ELF-1 (cell line): Measurements from ENCODE around the gene SPEM3.

Source experiments
- DNase-seq: peaks from one replicate; pipeline ENCODE4 v3.0.0-alpha.2; 2016; ENCODE audit warnings: low read depth, low spot score

SPEM3 gene

DNA sequence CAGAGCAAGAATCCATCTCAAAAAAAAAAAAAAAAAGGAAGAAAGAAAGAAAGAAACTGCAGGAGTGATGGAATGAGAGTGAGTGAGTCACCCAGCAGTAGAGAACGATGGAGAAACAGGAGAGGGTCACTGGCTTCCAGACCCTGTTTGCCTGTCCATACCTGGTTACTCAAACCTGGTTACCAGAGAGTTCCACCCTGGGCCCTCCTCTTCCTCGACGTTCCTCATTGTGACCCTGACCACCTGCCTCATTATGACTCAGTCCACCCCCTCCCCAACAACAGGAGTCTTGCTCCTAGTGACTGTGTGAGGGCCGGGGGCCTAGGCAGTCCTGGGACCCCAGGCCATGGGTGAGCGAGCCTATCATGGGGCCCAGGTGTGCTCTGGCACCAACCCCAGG is at the start of gene SPEM3:
SPEM3 (plus strand) TSS at position 301 of the 400 bp plus-strand sequence; CDS start at position 347, 46 bp downstream.
- no peak for DNase-seq

DNA sequence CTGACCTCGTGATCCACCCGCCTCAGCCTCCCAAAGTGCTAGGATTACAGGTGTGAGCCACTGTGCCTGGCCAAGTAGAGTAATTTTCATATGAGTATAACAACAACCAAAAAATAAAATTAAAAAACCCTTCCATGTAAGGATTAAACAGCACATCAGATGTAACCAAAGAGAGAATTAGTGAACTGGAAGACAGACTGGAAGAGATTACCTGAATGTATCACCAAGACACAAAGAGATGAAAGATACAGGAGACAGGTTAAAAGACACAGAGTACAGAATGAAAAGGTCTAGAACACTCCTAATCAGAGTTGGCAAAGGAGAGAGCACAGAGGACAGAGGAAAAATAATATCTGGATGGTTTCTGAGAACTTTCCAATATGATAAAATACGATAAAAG is 49.5 kb upstream of the SPEM3 start:
- DNase-seq, result no peak

DNA sequence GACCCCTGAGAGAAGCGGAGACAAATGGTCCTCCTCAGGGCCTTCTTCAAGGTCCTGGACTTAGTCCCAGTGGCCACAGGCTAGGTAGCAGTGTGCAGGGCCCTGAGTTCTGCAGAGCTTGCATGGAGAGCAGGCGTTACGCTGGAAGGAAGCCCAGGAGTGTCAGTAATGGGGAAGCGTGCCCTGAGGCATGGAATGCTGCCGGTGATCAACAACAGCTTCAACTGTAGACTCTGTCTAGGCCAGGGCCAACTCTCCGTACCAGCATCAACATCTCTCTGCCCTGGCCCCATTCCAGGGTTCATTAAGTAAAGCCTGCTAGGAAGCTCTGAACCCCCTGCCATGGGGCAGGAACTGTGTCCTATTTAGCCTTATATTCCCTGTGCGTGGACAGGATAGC is 48.3 kb upstream of the SPEM3 start:
- DNase-seq, result peak; percentile 78

DNA sequence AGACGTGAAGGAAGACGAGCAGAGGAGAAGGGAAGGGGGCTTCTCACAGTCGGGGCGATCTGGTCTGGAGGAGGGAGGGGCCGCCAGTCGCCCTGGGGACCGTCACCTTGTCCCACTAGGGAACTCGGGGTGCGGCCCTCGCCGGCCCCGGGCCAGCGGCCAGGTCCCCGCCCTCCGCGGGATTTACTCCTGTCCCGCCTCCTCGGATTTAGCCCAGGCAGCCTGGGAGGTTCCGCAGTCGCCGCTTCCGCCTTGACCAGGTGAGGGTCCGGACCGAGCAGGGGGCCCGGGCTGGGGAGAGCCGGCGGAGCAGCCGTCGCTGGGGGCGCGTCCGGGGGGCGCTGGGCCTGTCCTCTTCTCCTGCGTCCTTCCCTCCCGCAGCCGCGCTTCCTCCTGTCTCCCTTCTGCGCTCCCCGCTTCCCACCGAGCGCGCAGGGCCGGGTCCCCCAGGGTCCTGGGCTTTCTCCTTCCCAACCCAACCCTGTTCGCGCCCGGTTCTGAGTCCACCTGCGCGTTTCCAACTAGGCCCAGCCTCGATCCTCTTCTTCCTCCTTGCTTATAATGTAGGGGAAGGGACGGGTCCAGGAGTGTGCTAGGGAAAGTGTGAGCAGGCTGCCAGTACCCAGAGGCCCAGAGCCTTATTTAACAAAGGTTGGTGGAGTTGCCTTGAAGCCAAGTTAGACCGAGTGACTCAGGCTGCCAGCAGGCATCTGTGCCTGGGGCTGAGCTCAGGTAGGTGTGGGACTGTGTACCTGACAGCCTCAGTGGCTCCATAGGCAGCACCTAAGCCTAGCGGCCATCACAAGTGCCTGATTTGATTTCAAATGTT is 47.6 kb upstream of the SPEM3 start, which contains the start of gene TNK1:
TNK1 (plus strand) TSS at position 235 of the 829 bp plus-strand sequence. CDS start 1,838 bp downstream, outside the sequence.
- DNase-seq, result peak; percentile 51

DNA sequence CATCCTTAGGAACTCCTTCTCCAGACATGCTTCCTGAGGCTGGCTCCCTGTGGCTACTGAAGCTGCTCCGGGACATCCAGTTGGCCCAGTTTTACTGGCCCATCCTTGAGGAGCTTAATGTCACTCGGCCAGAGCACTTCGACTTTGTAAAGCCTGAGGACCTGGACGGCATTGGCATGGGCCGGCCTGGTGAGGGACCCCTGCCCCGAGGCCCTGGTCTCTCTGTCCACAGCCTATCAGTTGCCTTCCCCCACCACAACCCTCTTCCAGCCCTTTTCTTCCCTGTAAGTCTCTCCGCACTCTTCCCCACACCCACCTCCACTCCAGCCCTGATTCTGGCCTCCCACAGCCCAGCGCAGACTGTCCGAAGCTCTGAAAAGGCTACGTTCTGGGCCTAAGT is 45.8 kb upstream of the SPEM3 start:
- peak; percentile 45 for DNase-seq

DNA sequence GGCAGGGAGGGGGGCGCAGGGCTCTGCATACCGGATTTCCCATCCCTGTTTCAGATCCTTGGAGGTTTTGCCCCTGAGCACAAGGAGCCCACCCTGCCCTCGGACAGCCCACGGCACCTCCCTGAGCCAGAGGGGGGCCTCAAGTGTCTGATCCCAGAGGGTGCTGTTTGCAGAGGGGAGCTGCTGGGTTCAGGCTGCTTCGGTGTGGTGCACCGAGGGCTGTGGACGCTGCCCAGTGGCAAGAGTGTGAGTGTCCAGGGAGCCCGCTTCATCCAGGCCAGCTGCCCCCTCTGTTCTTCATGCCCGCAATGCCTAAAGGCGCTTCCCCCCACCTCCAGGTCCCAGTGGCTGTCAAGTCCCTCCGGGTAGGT is 45.3 kb upstream of the SPEM3 start:
- DNase-seq, result no peak

DNA sequence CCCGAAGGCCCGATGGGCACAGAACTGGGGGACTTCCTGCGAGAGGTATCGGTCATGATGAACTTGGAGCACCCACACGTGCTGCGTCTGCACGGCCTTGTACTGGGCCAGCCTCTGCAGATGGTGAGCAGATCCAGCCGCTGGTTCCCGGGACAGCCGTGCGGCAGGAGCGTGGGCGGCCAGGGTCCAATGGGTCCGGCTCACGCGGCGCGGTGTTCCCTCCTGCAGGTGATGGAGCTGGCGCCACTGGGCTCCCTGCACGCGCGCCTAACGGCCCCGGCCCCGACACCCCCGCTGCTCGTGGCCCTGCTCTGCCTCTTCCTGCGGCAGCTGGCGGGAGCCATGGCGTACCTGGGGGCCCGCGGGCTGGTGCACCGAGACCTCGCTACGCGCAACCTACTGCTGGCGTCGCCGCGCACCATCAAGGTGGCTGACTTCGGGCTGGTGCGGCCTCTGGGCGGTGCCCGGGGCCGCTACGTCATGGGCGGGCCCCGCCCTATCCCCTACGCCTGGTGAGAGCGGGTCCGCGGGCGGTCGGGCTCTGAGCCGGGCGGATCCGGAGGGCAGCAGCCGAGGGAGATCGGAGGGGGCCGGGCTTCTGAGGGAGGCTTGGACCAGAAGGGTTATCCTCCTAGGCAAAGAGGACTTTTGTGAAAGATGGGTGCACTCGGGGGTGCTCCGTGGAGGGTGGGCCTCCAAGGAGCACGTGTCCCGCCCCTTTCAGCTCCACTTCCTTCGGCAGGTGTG is 44.7 kb upstream of the SPEM3 start:
- peak; percentile 87 for DNase-seq

DNA sequence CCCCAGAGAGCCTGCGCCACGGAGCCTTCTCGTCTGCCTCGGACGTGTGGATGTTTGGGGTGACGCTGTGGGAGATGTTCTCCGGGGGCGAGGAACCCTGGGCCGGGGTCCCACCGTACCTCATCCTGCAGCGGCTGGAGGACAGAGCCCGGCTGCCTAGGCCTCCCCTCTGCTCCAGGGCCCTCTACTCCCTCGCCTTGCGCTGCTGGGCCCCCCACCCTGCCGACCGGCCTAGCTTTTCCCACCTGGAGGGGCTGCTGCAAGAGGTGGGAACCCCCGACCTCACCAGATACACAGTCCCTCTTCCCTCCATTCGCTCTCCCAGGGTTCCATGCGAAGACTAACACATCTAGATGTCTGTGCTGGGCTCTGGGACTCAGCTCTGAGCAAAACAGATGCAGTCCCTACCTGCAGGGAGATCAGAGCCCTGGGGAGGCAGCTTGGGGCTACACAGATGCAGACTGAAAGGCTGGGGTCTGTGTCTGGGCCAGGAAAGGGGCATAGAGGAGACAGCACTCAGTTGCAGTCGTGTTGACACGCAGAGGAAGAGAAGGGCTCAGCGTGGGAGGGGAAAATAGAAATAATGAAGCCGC is 44.1 kb upstream of the SPEM3 start:
- no peak for DNase-seq

DNA sequence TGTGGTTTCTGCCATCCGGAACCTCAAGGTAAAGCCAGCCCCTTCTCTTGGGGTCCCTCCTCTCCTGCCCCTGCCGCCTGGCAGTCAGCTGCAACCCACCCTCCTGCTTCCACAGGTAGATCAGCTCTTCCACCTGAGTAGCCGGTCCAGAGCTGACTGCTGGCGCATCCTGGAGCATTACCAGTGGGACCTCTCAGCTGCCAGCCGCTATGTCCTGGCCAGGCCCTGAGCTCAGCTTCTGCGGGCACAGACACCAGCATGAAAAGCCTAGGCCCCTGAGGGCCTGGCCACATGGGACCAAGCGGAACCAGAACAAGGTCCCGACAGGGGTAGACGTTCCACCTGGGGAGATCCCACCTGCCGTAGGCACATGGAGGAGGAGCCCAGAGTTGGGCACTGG is 39.8 kb upstream of the SPEM3 start:
- no peak for DNase-seq

DNA sequence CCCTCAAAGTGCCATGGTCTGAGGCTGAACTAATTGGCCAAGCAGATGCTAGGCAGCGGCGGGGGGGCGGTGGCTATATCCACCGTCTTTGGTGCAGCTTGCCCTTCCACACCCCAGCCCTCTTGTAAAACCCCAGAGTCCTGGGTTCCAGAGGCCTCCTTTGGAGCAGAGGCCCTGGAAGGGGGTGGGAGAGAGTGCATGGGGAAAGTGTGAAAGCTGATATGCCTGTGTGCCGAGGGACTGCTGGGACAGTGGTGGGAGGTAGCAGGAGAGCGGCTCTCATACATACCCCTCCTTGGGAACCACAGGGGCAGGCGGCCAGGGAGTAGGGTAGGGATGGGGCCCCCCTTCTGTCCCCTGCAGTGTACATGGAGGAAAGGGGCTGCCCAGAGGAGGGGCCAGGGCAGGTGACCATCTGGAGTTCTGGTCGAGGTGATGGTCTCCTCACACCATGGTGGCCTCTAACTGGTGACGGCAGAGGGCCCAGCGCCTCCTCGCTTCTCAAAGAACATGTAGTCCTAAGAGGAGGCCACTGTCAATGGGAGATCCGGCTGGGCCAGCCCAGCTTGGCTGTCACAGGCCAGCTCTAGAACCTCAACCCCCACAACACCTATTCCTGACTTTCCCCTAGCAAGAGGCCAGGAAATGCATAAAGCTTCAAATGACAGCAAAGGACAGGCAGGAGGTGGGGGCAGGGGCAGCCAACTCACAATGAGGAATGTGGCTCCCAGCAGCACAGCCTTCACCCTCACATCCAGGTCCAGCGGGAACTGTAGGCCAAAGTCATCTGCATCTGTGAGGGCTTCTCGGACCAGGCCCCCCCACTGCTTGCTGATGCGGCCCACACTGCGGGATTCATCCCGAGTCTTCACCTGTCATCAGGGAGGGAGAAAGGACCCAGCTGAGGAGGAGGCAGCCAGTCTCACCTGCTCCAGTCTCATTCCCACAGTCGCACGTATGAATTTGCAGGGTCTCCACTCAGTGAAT is 38.4 kb upstream of the SPEM3 start:
- no peak for DNase-seq

DNA sequence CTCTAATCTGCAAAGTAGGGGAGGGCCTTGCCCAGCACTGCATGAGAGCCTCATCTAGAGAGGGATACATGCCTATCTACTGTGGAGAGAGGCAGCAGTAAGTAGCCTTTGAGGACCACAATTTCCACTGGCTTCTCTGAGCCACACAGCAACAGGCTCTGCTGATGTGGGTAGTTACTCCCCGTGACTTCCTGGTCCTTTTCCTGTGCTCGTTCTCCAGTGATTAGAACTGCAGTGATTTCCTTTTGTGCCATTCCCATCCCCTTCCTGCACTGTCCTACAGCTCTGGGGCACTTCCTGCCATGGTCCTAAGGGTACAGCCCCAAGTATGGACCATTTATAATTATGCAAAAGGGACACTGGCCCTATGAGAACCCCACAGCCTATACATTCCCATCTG is 37.4 kb upstream of the SPEM3 start:
- no peak for DNase-seq

DNA sequence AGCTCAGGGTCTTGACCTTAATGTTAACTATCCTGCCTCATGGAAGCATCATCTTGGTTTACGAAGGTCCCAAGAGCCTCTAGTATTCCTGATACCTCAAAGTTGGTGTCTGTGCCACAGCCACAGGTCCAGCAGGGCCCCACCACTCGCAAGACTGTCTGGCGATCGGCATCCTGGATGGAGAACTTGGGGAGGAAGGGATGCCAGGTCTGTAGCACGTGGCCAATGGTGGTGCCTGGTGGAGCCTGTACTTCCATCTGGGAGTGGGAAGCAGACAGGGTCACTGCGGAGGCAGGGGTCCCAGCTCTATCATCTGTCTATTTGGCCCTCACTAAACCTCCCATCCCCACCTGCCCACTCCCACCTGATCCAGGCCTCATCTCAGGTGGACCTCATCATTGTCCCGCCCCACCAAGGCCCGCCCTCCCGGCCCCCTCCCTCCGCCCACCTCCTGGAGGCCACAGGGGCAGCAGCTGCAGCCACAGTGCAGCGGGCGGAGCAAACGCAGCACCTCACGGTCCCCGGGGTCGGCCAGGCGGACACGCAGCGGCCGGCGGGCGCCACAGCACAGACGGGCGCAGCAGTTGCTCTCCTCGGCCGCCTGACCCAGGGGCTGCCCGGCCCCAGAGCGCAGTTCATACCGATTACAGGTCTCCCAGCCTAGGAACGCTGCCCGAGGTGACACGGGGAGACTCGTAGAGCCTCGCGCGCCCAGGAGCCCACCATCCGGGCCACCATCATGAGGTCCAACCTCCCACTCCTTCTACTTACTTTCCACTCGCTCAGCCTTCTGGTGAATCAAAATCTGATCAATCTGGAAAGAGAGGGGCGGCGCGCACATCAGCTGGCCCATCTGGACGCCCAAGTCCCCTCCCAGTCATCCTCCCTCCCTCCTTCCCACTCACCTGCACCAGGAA is 35.7 kb upstream of the SPEM3 start:
- DNase-seq, result no peak

DNA sequence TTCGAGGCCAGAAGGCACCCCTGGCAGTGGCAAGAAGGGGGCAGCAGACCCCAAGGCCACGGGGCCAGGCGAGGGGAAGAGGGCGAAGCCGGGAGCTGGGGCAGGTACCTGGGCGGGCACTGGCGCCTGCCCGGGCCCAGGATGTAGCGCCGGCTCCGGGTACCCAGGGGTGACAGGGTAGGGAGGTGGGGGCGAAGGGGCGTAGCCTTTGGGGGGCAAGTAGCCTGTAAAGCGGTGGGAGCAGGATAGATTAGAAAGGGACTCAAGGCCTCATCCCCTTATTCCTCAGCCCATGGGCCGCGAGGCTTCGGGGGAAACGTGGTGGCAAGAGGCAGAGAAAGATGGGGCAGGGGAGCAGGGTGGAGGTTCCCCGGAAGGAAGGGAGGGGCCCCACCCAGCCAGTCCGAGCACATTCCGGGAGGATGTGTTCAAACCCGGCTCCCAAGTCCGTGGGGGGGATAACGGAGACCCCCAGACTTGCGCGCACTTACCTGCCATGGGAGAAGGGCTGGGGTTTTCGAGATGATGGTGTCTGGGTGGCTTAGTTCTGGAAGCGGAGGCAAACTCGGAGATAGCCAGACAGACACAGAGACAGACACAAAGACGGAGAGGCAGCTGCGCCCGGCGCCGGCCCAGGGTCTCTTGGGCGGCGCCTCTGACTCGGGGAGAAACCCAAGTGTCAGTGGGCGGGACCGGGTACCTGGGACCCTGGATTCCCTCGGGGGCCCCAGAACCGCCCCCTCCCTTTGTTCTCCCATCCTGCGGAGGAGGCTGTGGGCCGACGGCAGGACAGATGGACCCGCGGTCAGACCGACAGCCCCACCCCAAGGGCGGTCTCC is 34.8 kb upstream of the SPEM3 start:
- DNase-seq, result peak; percentile 37

DNA sequence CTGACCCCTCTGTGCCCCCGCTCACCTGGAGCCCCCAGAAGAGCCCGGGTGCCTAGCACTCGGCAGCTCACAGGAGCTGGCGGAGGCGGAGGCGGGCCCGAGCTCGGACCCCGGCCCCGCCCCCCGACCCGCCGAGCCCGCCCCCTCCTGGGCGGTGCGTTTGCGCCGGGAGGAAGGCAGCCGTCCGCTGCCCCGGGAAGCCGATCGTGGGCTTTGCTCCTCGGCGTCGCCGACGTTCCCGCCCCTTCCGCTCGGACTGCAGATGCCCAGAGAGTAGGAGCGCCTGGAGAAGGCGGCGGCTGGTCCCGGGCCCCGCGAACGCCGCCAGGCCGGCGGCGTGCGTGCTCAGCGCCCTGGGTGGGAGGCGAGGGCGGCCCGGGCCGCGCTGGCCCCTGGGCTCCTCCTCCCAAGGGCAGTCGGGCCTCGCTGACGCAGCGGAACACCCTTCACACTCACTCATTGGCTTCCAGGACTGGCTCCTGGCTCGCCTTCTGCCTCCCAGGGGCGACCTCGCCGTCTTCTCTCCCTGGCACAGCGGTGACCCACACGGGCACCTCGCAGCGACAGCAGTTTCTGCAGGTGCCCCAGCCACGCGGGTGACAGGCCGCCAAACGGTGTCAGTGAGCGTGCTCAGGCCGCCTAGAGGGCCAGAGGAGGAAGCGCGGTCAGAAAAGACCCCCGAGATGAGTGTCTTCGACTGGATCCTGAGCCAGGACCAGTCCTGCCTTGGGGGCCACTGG is 34.0 kb upstream of the SPEM3 start, which contains the start of gene PLSCR3:
PLSCR3 (minus strand) TSS at position 74 of the 740 bp plus-strand sequence. CDS start 415 bp downstream, outside the sequence.
- DNase-seq, result peak; percentile 80

DNA sequence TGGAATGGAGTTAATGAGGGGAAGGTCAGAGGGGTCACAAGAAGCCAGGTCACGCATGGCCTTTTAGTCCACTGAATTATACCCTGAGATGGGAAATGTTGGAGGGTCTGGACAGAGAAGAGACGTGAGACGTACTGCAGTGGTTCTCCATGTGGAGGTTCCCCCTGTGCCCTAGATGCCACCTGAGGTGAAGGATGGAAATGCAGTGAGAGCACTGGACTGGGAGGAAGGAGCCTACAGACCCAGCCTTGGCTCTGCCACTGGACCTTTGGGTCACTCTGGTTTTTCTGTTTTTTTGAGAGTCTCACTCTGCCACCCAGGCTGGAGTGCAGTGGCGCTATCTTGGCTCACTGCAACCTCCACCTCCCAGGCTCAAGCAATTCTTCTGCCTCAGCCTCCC is 32.5 kb upstream of the SPEM3 start:
- no peak for DNase-seq

DNA sequence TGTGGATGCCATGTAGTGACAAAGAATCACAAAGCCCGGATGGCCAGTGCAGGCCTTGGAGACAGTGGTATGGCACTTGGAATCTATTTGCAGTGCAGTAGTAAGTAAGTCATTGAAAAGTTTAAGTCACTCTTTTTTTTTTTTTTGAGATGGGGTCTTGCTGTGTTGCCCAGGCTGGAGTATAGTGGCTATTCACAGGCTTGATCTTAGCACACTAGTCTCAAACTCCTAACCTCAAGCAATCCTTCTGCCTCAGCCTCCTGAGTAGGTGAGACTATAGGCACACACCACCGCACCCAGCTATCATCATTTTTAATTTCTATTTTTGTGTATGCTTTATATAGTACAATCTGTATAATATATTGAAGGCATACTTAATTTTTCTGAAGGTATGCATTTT is 30.0 kb upstream of the SPEM3 start:
- no peak for DNase-seq

DNA sequence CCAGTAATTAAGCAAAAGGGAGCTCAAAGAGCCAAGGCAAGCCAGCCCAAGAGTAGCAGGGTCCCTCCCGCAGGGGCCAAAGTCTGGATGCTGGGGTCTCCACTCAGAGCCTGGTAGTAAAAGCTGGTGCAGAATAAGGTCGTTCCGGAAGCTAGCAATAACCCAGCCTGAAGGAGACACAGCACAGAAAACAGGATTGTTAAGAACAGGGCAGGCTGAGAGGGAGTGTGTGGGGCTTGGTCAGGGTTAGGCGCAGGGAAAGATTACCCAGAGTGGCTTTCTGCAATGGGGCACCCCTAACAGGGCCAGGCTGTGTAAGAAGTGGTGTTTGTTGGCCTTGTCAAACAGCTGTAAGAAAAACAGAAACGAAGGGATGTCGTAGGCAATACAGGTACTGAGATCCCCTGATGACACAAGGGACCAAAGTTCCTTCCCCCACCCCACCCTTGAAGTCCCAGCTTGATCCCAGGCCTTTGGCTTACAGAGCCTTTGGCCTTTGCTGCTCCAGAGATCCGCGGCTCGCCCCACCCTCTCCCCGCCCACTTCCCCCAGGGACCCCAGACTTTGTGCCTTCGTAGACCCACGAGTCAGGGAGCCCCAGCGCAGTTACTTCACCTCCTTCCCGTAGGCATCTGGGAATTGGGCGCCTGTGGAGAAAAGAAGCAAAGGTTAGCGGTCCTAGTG is 25.5 kb upstream of the SPEM3 start:
- DNase-seq, result no peak

DNA sequence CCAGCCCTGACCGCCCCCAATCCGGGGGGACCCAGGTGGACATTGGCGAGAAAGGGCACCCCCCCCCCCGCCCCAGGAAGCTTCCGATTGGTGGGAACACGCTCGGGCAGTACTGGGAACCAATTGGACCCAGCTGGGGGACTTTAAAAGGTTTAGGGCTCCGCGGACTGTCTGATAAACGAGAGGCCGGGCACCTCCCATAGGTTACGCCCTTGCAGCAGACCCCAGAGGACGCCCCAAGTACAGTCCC is 25.0 kb upstream of the SPEM3 start:
- no peak for DNase-seq
